ENCODE data around the gene KLK1. TPM values are rescaled to one million over a fixed set of nuclear protein-coding genes. Genes with fewer than 3 reads are reported as not detected.

The KLK1 gene
- total RNA-seq, 2 experiments from 2014 or later = 2.4 to 2.6 TPM

- no peak for DNase-seq
- peak; percentile 11 for ATAC-seq
- ChIA-PET CTCF (interaction anchor here (0.6 to 0.9 kb wide), 2 partner anchors 91 to 102 kb away, joined by 3 to 4 read pairs; no protein-coding TSS in a partner anchor), POLR2A (interaction anchor here (1.0 kb wide), 1 partner anchor 9 kb away, joined by 4 read pairs; no protein-coding TSS in a partner anchor)
- no peak overlapping the region for H3K27ac Mint-ChIP-seq
- no peaks in the 10 kb centered on the region for H3K27me3 Mint-ChIP-seq
- no peaks in the 10 kb centered on the region for H3K9me3 Mint-ChIP-seq (ENCODE audit: low read depth)
- H3K4me1 Mint-ChIP-seq = peaks cover 13% of the 10 kb centered on the region
- intact Hi-C loops (cut with DNase I, micrococcal nuclease) = loop anchor here in 1 of 2 experiments (10.0 kb wide), 1 partner anchor 431 kb away; the partner anchor contains the start of gene NAPSA
- H3K36me3 Mint-ChIP-seq (ENCODE audit: low read depth) = peaks cover 34% of the 10 kb centered on the region
- H3K4me3 Mint-ChIP-seq = no peak overlapping the region
Observed at GRCh38 chr19:50796128-50796633, 27.4 kb downstream of the KLK1 start.

DNA sequence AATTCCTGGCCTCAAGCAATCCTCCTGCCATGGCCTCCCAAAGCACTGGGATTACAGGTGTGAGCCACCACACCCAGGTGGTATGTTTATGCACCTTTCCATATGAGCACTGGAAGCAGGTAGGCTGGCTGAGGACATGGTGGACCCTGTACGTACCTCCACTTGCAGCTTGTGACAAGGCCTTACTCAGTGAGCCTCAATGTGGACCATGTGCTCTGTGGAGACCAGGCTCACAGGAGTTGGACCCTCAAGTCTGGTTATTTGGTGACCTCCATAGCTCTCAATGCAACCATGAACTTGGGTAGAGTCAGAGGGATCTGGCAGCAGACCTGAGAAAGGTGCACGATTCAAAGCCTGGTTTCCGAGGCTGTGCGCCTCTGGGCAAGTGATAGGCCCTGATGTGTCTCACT lies 27.9 kb downstream of the KLK1 start:
- no peak overlapping the region for H3K27ac Mint-ChIP-seq
- no peaks in the 10 kb centered on the region for H3K9me3 Mint-ChIP-seq (ENCODE audit: low read depth)
- intact Hi-C loops (cut with DNase I, micrococcal nuclease) = loop anchor here in 1 of 2 experiments (10.0 kb wide), 1 partner anchor 431 kb away; the partner anchor contains the start of gene NAPSA
- ATAC-seq (peak; percentile 5), DNase-seq (no peak)
- H3K36me3 Mint-ChIP-seq (ENCODE audit: low read depth) = peaks cover 29% of the 10 kb centered on the region
- H3K4me1 Mint-ChIP-seq = peaks cover 8% of the 10 kb centered on the region
- POLR2A ChIA-PET = interaction anchor here (0.9 to 1.4 kb wide), 4 partner anchors 9 to 71 kb away, joined by 3 to 5 read pairs (median 4); no protein-coding TSS in a partner anchor
- H3K27me3 Mint-ChIP-seq = no peaks in the 10 kb centered on the region
- no peak overlapping the region for H3K4me3 Mint-ChIP-seq
- CTCF ChIA-PET = interaction anchor here (0.6 to 0.9 kb wide), 3 partner anchors 90 to 187 kb away, joined by 3 to 4 read pairs (median 4); no protein-coding TSS in a partner anchor

DNA sequence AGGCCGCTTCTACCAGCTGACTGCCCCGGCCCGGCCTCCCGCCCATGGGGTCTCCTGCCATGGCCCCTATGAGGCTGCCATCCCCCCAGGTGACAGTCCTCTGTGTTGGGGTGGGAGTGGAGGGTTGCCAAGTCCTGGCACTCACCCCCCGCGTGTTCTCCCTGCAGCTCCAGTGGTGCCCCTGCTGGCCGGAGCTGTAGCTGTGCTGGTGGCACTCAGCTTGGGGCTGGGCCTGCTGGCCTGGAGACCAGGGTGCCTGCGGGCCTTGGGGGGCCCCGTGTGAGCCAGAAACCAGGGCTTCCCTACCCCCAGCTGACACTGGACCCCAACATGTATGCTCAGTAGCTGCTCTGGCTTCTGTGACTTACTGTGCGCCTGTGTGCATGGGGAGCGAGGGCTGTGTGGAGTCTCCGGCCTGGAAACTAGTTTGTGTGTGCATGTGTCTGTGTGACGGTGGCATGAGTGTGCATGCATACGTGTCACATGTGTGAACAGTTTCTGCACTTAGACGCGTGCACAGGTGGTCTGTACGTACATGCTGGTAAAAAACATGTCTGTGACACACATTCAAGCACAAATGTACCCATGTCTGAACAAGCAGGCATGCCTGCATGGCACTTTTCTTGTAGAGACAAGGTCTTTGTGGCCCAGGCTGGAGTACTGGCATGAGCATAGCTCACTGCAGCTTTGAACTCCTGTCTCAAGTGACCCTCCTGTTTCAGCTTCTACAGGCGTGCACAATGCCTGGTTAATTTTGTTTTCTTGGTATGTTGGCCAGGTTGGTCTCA lies 28.5 kb downstream of the KLK1 start:
- DNase-seq (peak; percentile 47), ATAC-seq (peak; percentile 27)
- H3K4me3 Mint-ChIP-seq = peak overlapping the region; percentile 26
- ChIA-PET POLR2A (interaction anchor here (0.9 to 1.4 kb wide), 3 partner anchors 10 to 70 kb away, joined by 3 to 5 read pairs (median 3); no protein-coding TSS in a partner anchor), CTCF (interaction anchor here (0.9 kb wide), 2 partner anchors 90 to 186 kb away, joined by 3 to 4 read pairs; no protein-coding TSS in a partner anchor)
- H3K36me3 Mint-ChIP-seq (ENCODE audit: low read depth) = peaks cover 26% of the 10 kb centered on the region
- no peak overlapping the region for H3K27ac Mint-ChIP-seq
- intact Hi-C loops (cut with DNase I, micrococcal nuclease) = loop anchor here in 1 of 2 experiments (5.0 to 10.0 kb wide), 2 partner anchors 127 to 430 kb away; partner anchors contain the start of gene NAPSA
- H3K9me3 Mint-ChIP-seq (ENCODE audit: low read depth) = no peaks in the 10 kb centered on the region
- H3K27me3 Mint-ChIP-seq = no peaks in the 10 kb centered on the region
- H3K4me1 Mint-ChIP-seq = peaks cover 6% of the 10 kb centered on the region

- H3K4me3 Mint-ChIP-seq = no peak overlapping the region
- POLR2A ChIA-PET = interaction anchor here (0.9 to 1.4 kb wide), 2 partner anchors 10 kb away, joined by 3 to 5 read pairs; no protein-coding TSS in a partner anchor
- H3K4me1 Mint-ChIP-seq = peaks cover 6% of the 10 kb centered on the region
- DNase-seq (peak; percentile 58), ATAC-seq (peak; percentile 23)
- H3K9me3 Mint-ChIP-seq (ENCODE audit: low read depth) = no peaks in the 10 kb centered on the region
- no peak overlapping the region for H3K27ac Mint-ChIP-seq
- intact Hi-C loops (cut with DNase I, micrococcal nuclease) = loop anchor here in 1 of 2 experiments (5.0 to 10.0 kb wide), 2 partner anchors 128 to 429 kb away; partner anchors contain the start of gene NAPSA
- peaks cover 19% of the 10 kb centered on the region for H3K36me3 Mint-ChIP-seq (ENCODE audit: low read depth)
- CTCF ChIA-PET = interaction anchor here (0.9 to 1.0 kb wide), 2 partner anchors 12 to 185 kb away, joined by 4 read pairs; no protein-coding TSS in a partner anchor
- H3K27me3 Mint-ChIP-seq = no peaks in the 10 kb centered on the region
Observed at GRCh38 chr19:50794074-50794875, 29.3 kb downstream of the KLK1 start.

- ChIA-PET POLR2A (no interaction called here), CTCF (interaction anchor here (1.0 to 1.8 kb wide), 3 partner anchors 11 to 128 kb away, joined by 3 to 6 read pairs (median 4); no protein-coding TSS in a partner anchor)
- Mint-ChIP-seq H3K4me3 (no peak overlapping the region), H3K9me3 (ENCODE audit: low read depth) (no peaks in the 10 kb centered on the region), H3K27ac (no peak overlapping the region), H3K27me3 (no peaks in the 10 kb centered on the region), H3K36me3 (ENCODE audit: low read depth) (peaks cover 13% of the 10 kb centered on the region), H3K4me1 (peaks cover 6% of the 10 kb centered on the region)
- intact Hi-C loops (cut with DNase I, micrococcal nuclease) = loop anchor here in 1 of 2 experiments (5.0 to 10.0 kb wide), 2 partner anchors 129 to 429 kb away; partner anchors contain the start of gene NAPSA
- ATAC-seq (no peak), DNase-seq (no peak)
Observed at GRCh38 chr19:50793558-50794065, 30.0 kb downstream of the KLK1 start.

GRCh38 chr19:50792272-50793250 lies 31.0 kb downstream of the KLK1 start:
- H3K36me3 Mint-ChIP-seq (ENCODE audit: low read depth) = peaks cover 5% of the 10 kb centered on the region
- H3K4me3 Mint-ChIP-seq = no peak overlapping the region
- intact Hi-C loops (cut with DNase I, micrococcal nuclease) = loop anchor here in 1 of 2 experiments (5.0 to 10.0 kb wide), 2 partner anchors 130 to 428 kb away; partner anchors contain the start of gene NAPSA
- no peaks in the 10 kb centered on the region for H3K9me3 Mint-ChIP-seq (ENCODE audit: low read depth)
- DNase-seq = no peak
- no peaks in the 10 kb centered on the region for H3K27me3 Mint-ChIP-seq
- peaks cover 6% of the 10 kb centered on the region for H3K4me1 Mint-ChIP-seq
- no peak overlapping the region for H3K27ac Mint-ChIP-seq
- ChIA-PET POLR2A (interaction anchor here (0.6 to 1.4 kb wide), 3 partner anchors 11 to 368 kb away, joined by 4 to 5 read pairs (median 4); no protein-coding TSS in a partner anchor), CTCF (interaction anchor here (0.6 to 1.8 kb wide), 6 partner anchors 11 to 274 kb away, joined by 3 to 6 read pairs (median 3); no protein-coding TSS in a partner anchor)
- ATAC-seq = no peak

DNA sequence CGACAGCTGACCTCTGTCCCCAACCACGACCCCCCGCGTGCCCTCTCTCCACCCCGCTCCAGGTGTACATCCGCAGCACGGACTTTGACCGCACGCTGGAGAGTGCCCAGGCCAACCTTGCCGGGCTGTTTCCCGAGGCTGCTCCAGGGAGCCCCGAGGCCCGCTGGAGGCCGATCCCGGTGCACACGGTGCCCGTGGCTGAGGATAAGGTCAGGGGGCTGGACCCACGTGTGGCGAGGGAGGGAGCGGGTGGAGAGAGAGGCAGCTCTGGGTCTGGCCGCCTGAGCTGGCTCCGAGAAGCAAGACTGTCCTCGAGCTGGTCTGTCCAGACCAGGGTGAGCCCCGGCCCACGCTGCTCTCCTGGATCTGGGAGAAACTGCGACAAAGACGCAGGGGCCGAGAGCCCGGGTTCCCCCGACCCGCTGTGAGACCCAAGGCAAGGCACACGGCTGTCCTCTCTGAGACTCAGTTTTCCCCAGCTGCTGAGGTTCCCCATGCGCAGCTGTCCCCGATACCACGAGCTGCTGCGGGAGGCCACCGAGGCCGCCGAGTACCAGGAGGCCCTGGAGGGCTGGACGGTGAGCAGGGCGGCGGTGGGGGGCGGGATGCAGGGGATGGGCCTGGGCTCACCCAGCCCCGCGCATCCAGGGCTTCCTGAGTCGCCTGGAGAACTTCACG lies 31.9 kb downstream of the KLK1 start:
- no peak overlapping the region for H3K4me3 Mint-ChIP-seq
- intact Hi-C loops (cut with DNase I, micrococcal nuclease) = loop anchor here in 1 of 2 experiments (5.0 to 10.0 kb wide), 2 partner anchors 131 to 427 kb away; partner anchors contain the start of gene NAPSA
- no peak overlapping the region for H3K27ac Mint-ChIP-seq
- CTCF ChIA-PET = interaction anchor here (0.8 to 1.8 kb wide), 2 partner anchors 14 to 130 kb away, joined by 3 to 6 read pairs; no protein-coding TSS in a partner anchor
- no peak for ATAC-seq
- DNase-seq = no peak
- peaks cover 2% of the 10 kb centered on the region for H3K36me3 Mint-ChIP-seq (ENCODE audit: low read depth)
- no peaks in the 10 kb centered on the region for H3K9me3 Mint-ChIP-seq (ENCODE audit: low read depth)
- POLR2A ChIA-PET = interaction anchor here (0.6 to 1.4 kb wide), 2 partner anchors 12 to 130 kb away, joined by 4 to 5 read pairs; no protein-coding TSS in a partner anchor
- H3K27me3 Mint-ChIP-seq = no peaks in the 10 kb centered on the region
- H3K4me1 Mint-ChIP-seq = peaks cover 6% of the 10 kb centered on the region

- no peak overlapping the region for H3K27ac Mint-ChIP-seq
- H3K27me3 Mint-ChIP-seq = no peaks in the 10 kb centered on the region
- peaks cover 6% of the 10 kb centered on the region for H3K4me1 Mint-ChIP-seq
- ATAC-seq (no peak), DNase-seq (no peak)
- no peak overlapping the region for H3K4me3 Mint-ChIP-seq
- intact Hi-C loops (cut with DNase I, micrococcal nuclease) = loop anchor here in 1 of 2 experiments (5.0 to 10.0 kb wide), 2 partner anchors 131 to 426 kb away; partner anchors contain the start of gene NAPSA
- no peaks in the 10 kb centered on the region for H3K9me3 Mint-ChIP-seq (ENCODE audit: low read depth)
- peaks cover 2% of the 10 kb centered on the region for H3K36me3 Mint-ChIP-seq (ENCODE audit: low read depth)
- CTCF ChIA-PET = interaction anchor here (0.8 kb wide), 1 partner anchor 14 kb away, joined by 3 read pairs; no protein-coding TSS in a partner anchor
- POLR2A ChIA-PET = no interaction called here
Observed at GRCh38 chr19:50790922-50791467, 32.6 kb downstream of the KLK1 start.

- ChIA-PET POLR2A (no interaction called here), CTCF (no interaction called here)
- intact Hi-C loops (cut with DNase I, micrococcal nuclease) = loop anchor here in 1 of 2 experiments (5.0 to 10.0 kb wide), 2 partner anchors 132 to 426 kb away; partner anchors contain the start of gene NAPSA
- Mint-ChIP-seq H3K4me1 (peaks cover 6% of the 10 kb centered on the region), H3K27me3 (no peaks in the 10 kb centered on the region), H3K27ac (no peak within 1 kb of the TSS), H3K4me3 (no peak within 1 kb of the TSS), H3K9me3 (ENCODE audit: low read depth) (no peaks in the 10 kb centered on the region), H3K36me3 (ENCODE audit: low read depth) (no peaks in the 10 kb centered on the region)
- ATAC-seq (no peak), DNase-seq (no peak)
Observed at GRCh38 chr19:50790396-50790795, 33.2 kb downstream of the KLK1 start, which contains the start of gene ACP4. Gene ACP4, plus strand, starts transcription at chr19:50790415. Its CDS starts 0 bp downstream, at chr19:50790415.
